MCF 10A (cell line): ENCODE data around the gene ARHGEF19. TPM values are rescaled to one million over a fixed set of nuclear protein-coding genes. Genes with fewer than 3 reads are reported as not detected.
"Not testable (repeated sequence)": the region's sequence is repeated elsewhere in the genome, so short reads cannot be mapped to it uniquely, and the experiment has no call there.

Experiments used
- BruUV-seq: library from RNA; stranded (reverse); fragments of 400-500 nt; replicated peaks from 2 replicates; lab custom pipeline; 2021; lab: Mats Ljungman, UMichigan
- CTCF ChIA-PET: fragments of 300-600 bp; sonication (Branson Sonifier 250); formaldehyde crosslinking; extraction: SDS; loops from one replicate; lab custom pipeline; 2021; ENCODE audit warnings: antibody characterized with exemption, inconsistent platforms; lab: Yijun Ruan, JAX
- POLR2A ChIA-PET: fragments of 300-600, 350-650 bp; sonication (Branson Sonifier 250); formaldehyde crosslinking; extraction: SDS; loops from one replicate; lab custom pipeline; 2020; ENCODE audit warnings: antibody characterized with exemption, inconsistent platforms; lab: Yijun Ruan, JAX
- DNase-seq: peaks from one replicate; pipeline ENCODE4 v3.0.0-alpha.2; 2018; ENCODE audit not compliant: unreplicated experiment
- H3K27ac Mint-ChIP-seq: one replicate; pipeline ENCODE4 v1.8.0; 2022; ENCODE audit warnings: mild to moderate bottlenecking, low read depth, mixed read lengths; ENCODE audit not compliant: unreplicated experiment
- H3K27me3 Mint-ChIP-seq: one replicate; pipeline ENCODE4 v1.8.0; 2022; ENCODE audit warnings: mixed read lengths; ENCODE audit not compliant: insufficient read depth, unreplicated experiment
- H3K36me3 Mint-ChIP-seq: one replicate; pipeline ENCODE4 v1.8.0; 2022; ENCODE audit warnings: mild to moderate bottlenecking, moderate library complexity, mixed read lengths; ENCODE audit not compliant: insufficient read depth, unreplicated experiment
- H3K4me1 Mint-ChIP-seq: one replicate; pipeline ENCODE4 v1.8.0; 2022; ENCODE audit warnings: mixed read lengths; ENCODE audit not compliant: insufficient read depth, unreplicated experiment
- H3K4me3 Mint-ChIP-seq: one replicate; pipeline ENCODE4 v1.8.0; 2022; ENCODE audit warnings: mild to moderate bottlenecking, moderate library complexity, mixed read lengths; ENCODE audit not compliant: unreplicated experiment
- H3K9me3 Mint-ChIP-seq: one replicate; pipeline ENCODE4 v1.8.0; 2022; ENCODE audit warnings: mixed read lengths; ENCODE audit not compliant: unreplicated experiment
- intact Hi-C: fragments of 100-400 bp; cut with micrococcal nuclease; formaldehyde crosslinking; loops from 2 replicates; pipeline ENCODE4 v1.14.1; 2022
- total RNA-seq: library from RNA; stranded (reverse); gene quantifications from 2 replicates; pipeline ENCODE4 v1.2.3, GENCODE V29; 2022
- TF ChIP-seq, protein P1 (sequence below): fragments of 200-600 bp; IDR thresholded peaks from one replicate; pipeline ENCODE4 v1.8.0; 2022; ENCODE audit warnings: antibody characterized with exemption, mild to moderate bottlenecking; ENCODE audit not compliant: unreplicated experiment

The ARHGEF19 gene
- total RNA-seq, 1 experiment from 2014 or later: 1.9 TPM

DNA sequence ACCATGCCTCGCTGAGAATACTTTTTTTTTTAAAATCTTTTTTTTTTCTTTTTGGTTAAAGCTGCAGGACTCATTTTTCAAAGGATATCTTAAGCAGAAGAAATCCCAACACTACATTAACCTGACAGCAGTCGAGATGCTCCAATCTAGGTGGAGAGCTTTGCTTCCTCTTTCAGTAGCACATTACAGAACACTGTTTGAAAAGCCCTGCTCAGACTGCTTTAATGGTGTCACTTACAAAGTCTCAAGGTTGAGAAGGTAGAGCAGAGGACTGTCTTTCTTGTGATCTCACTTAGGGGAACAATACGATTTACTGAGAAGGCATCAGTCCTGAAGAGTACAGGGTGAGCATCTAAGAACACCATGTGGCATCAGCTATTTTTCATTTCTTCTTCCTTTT, 45.5 kb upstream of the ARHGEF19 start:
- no peaks in the 10 kb centered on the region for H3K27me3 Mint-ChIP-seq
- peaks cover 28% of the 10 kb centered on the region for H3K36me3 Mint-ChIP-seq
- no peak overlapping the region for H3K4me3 Mint-ChIP-seq
- no peak for DNase-seq
- H3K27ac Mint-ChIP-seq: no peak overlapping the region
- H3K9me3 Mint-ChIP-seq: no peaks in the 10 kb centered on the region
- intact Hi-C loops: no loop called here
- ChIA-PET CTCF (interaction anchor here (0.5 to 1.2 kb wide), 4 partner anchors 17 to 239 kb away, joined by 3 to 5 read pairs (median 4); no protein-coding TSS in a partner anchor), POLR2A (no interaction called here)
- TF ChIP-seq, protein P1, sequence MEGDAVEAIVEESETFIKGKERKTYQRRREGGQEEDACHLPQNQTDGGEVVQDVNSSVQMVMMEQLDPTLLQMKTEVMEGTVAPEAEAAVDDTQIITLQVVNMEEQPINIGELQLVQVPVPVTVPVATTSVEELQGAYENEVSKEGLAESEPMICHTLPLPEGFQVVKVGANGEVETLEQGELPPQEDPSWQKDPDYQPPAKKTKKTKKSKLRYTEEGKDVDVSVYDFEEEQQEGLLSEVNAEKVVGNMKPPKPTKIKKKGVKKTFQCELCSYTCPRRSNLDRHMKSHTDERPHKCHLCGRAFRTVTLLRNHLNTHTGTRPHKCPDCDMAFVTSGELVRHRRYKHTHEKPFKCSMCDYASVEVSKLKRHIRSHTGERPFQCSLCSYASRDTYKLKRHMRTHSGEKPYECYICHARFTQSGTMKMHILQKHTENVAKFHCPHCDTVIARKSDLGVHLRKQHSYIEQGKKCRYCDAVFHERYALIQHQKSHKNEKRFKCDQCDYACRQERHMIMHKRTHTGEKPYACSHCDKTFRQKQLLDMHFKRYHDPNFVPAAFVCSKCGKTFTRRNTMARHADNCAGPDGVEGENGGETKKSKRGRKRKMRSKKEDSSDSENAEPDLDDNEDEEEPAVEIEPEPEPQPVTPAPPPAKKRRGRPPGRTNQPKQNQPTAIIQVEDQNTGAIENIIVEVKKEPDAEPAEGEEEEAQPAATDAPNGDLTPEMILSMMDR: no peak
- peaks cover 14% of the 10 kb centered on the region for H3K4me1 Mint-ChIP-seq
- BruUV-seq: no TSS peak

DNA sequence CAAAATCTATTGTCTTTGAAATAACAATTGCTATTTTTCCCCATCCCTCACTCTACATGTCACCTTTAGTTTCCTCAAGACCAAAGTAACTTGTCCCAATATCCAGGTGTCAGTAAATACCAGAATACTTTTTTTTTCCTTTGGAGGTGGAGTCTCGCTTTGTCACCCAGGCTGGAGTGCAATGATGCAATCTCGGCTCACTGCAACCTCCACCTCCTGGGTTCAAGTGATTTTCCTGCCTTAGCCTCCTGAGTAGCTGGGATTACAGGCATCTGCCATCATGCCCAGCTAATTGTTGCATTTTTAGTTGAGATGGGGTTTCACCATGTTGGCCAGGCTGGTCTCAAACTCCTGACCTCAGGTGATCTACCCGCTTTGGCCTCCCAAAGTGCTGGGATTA, 45.1 kb upstream of the ARHGEF19 start:
- peaks cover 32% of the 10 kb centered on the region for H3K36me3 Mint-ChIP-seq
- H3K27me3 Mint-ChIP-seq, POLR2A ChIA-PET, DNase-seq, H3K9me3 Mint-ChIP-seq, H3K4me3 Mint-ChIP-seq, intact Hi-C loops, BruUV-seq, H3K27ac Mint-ChIP-seq: not testable (repeated sequence)
- H3K4me1 Mint-ChIP-seq: peaks cover 14% of the 10 kb centered on the region
- CTCF ChIA-PET: interaction anchor here (0.6 to 1.2 kb wide), 3 partner anchors 16 to 178 kb away, joined by 3 to 4 read pairs (median 4); no protein-coding TSS in a partner anchor

DNA sequence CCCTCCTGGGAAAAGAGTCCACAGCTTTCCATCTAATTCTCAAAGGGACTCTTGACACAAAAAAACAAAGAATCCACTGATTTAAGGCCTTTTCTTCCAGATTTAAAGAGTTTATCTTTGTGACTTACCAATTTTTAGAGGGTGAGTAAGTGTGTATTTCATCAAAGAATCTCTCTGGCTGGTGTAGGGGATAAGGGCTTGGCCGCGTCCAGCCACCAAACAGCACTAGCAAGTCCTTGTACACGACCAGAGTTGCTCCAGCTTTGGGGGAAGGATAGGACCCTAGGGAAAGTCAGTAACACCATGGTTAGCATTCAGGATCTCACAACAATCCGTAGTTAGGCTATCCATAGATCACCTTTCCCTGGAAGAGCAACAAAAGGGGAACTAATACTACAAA, 44.0 kb upstream of the ARHGEF19 start:
- no peak for DNase-seq
- TF ChIP-seq, protein P1: no peak
- ChIA-PET POLR2A (no interaction called here), CTCF (interaction anchor here (0.6 to 0.7 kb wide), 2 partner anchors 8 to 9 kb away, joined by 3 to 4 read pairs; no protein-coding TSS in a partner anchor)
- H3K4me3 Mint-ChIP-seq: no peak overlapping the region
- H3K4me1 Mint-ChIP-seq: peaks cover 14% of the 10 kb centered on the region
- H3K9me3 Mint-ChIP-seq: no peaks in the 10 kb centered on the region
- intact Hi-C loops: no loop called here
- H3K27me3 Mint-ChIP-seq: no peaks in the 10 kb centered on the region
- no TSS peak for BruUV-seq
- no peak overlapping the region for H3K27ac Mint-ChIP-seq
- peaks cover 42% of the 10 kb centered on the region for H3K36me3 Mint-ChIP-seq

DNA sequence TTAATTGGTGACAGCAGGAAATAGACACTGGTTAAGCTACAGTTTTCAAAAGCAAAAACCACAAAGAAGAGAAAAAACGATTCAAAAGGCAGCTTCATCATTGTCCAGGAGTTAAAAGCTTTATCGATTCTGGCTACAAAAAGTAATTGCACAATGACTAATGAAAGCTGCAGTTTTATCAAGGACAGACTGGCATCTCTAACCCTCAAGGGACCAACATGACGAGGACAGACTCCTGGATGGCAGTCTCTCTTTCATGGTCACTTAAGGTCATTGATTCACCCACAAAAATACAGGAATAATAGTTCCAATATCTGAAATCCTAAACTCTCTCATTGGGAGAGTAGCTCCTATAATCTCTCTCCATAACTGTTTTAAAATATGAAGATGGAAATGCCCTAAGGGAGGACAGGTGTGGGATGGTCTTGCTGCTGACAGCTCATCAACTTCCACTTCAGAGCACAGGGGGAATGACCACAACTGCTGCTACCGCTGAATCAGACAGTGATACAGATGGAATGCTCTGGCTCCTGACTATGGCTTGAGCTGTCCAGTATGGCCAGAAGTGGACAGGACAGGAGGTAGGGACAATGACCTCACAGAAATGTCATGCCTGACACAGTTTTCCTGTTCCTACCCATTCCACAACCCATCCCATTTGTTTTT, 41.9 kb upstream of the ARHGEF19 start:
- DNase-seq: no peak
- intact Hi-C loops: no loop called here
- POLR2A ChIA-PET: interaction anchor here (1.0 to 1.4 kb wide), 2 partner anchors 12 to 17 kb away, joined by 3 to 5 read pairs; partner anchors contain the start of gene CPLANE2
- H3K4me3 Mint-ChIP-seq: no peak overlapping the region
- H3K4me1 Mint-ChIP-seq: peaks cover 23% of the 10 kb centered on the region
- TF ChIP-seq, protein P1: no peak
- H3K27me3 Mint-ChIP-seq: no peaks in the 10 kb centered on the region
- H3K27ac Mint-ChIP-seq: no peak overlapping the region
- BruUV-seq: no TSS peak
- H3K9me3 Mint-ChIP-seq: no peaks in the 10 kb centered on the region
- CTCF ChIA-PET: interaction anchor here (0.5 to 1.5 kb wide), 5 partner anchors 10 to 639 kb away, joined by 3 to 4 read pairs (median 4); no protein-coding TSS in a partner anchor
- H3K36me3 Mint-ChIP-seq: peaks cover 62% of the 10 kb centered on the region
